Measurements from ENCODE around the gene CDV3. TPM values are rescaled to one million over a fixed set of nuclear protein-coding genes. Genes with fewer than 3 reads are reported as not detected.
A peak's percentile ranks its signal among the peaks of the same experiment; 100 is the strongest.
"Not testable (repeated sequence)": the region's sequence is repeated elsewhere in the genome, so short reads cannot be mapped to it uniquely, and the experiment has no call there.

The CDV3 gene
- 100 to 1,000 TPM; 193 to 263 TPM for total RNA-seq

GRCh38 chr3:133573629-133574194 is at the start of gene CDV3:
Gene CDV3 (plus strand): TSS chr3:133573686. CDS start chr3:133574045, 359 bp downstream.
- peak within 1 kb of the TSS; percentile 85 for H3K4me3 Mint-ChIP-seq
- peaks cover 40% of the 10 kb centered on the region for H3K36me3 Mint-ChIP-seq
- DNase-seq = no peak
- CTCF ChIA-PET = interaction anchor here (0.6 to 8.9 kb wide), 13 partner anchors 15 to 900 kb away, joined by 3 to 100 read pairs (median 5); no protein-coding TSS in a partner anchor
- H3K27me3 Mint-ChIP-seq = no peaks in the 10 kb centered on the region
- H3K27ac Mint-ChIP-seq = peak within 1 kb of the TSS; percentile 100
- peaks cover 49% of the 10 kb centered on the region for H3K4me1 Mint-ChIP-seq
- no peaks in the 10 kb centered on the region for H3K9me3 Mint-ChIP-seq (ENCODE audit: low read depth)
- ATAC-seq = peak; percentile 31

- H3K4me1 Mint-ChIP-seq; DNase-seq; H3K27me3 Mint-ChIP-seq; H3K27ac Mint-ChIP-seq; CTCF ChIA-PET; H3K9me3 Mint-ChIP-seq (ENCODE audit: low read depth); H3K4me3 Mint-ChIP-seq; H3K36me3 Mint-ChIP-seq; ATAC-seq: not testable (repeated sequence)
These were observed 49.7 kb upstream of the CDV3 start for GRCh38 chr3:133523758-133524157.

GRCh38 chr3:133525435-133525834 is 48.1 kb upstream of the CDV3 start:
- no peaks in the 10 kb centered on the region for H3K36me3 Mint-ChIP-seq
- peaks cover 2% of the 10 kb centered on the region for H3K4me1 Mint-ChIP-seq
- CTCF ChIA-PET = interaction anchor here (0.6 kb wide), 1 partner anchor 948 kb away, joined by 3 read pairs; no protein-coding TSS in a partner anchor
- ATAC-seq (no peak), DNase-seq (no peak)
- H3K4me3 Mint-ChIP-seq = no peak overlapping the region
- H3K27me3 Mint-ChIP-seq = no peaks in the 10 kb centered on the region
- no peaks in the 10 kb centered on the region for H3K9me3 Mint-ChIP-seq (ENCODE audit: low read depth)
- no peak overlapping the region for H3K27ac Mint-ChIP-seq

- Mint-ChIP-seq H3K36me3 (no peaks in the 10 kb centered on the region), H3K9me3 (ENCODE audit: low read depth) (no peaks in the 10 kb centered on the region), H3K4me1 (peaks cover 2% of the 10 kb centered on the region), H3K27me3 (no peaks in the 10 kb centered on the region), H3K27ac (no peak overlapping the region), H3K4me3 (no peak overlapping the region)
- DNase-seq (no peak), ATAC-seq (no peak)
- CTCF ChIA-PET = no interaction called here
These were observed 46.3 kb upstream of the CDV3 start for GRCh38 chr3:133527081-133527715.

- CTCF ChIA-PET = no interaction called here
- DNase-seq (no peak), ATAC-seq (no peak)
- Mint-ChIP-seq H3K27me3 (no peaks in the 10 kb centered on the region), H3K9me3 (ENCODE audit: low read depth) (no peaks in the 10 kb centered on the region), H3K36me3 (no peaks in the 10 kb centered on the region), H3K4me1 (peaks cover 2% of the 10 kb centered on the region), H3K27ac (no peak overlapping the region), H3K4me3 (no peak overlapping the region)
These were observed 43.7 kb upstream of the CDV3 start for GRCh38 chr3:133529809-133530208.

GRCh38 chr3:133531981-133532380 is 41.5 kb upstream of the CDV3 start:
- Mint-ChIP-seq H3K9me3 (ENCODE audit: low read depth) (no peaks in the 10 kb centered on the region), H3K36me3 (no peaks in the 10 kb centered on the region), H3K27me3 (no peaks in the 10 kb centered on the region), H3K4me3 (no peak overlapping the region), H3K4me1 (peaks cover 2% of the 10 kb centered on the region), H3K27ac (no peak overlapping the region)
- no peak for DNase-seq
- CTCF ChIA-PET = no interaction called here
- ATAC-seq = no peak

GRCh38 chr3:133532951-133533350 is 40.5 kb upstream of the CDV3 start:
- CTCF ChIA-PET = no interaction called here
- no peaks in the 10 kb centered on the region for H3K27me3 Mint-ChIP-seq

GRCh38 chr3:133535971-133536881 is 37.3 kb upstream of the CDV3 start:
- H3K36me3 Mint-ChIP-seq = no peaks in the 10 kb centered on the region
- no peak overlapping the region for H3K4me3 Mint-ChIP-seq
- H3K9me3 Mint-ChIP-seq (ENCODE audit: low read depth) = no peaks in the 10 kb centered on the region
- CTCF ChIA-PET = no interaction called here
- H3K4me1 Mint-ChIP-seq = peaks cover 4% of the 10 kb centered on the region
- DNase-seq (no peak), ATAC-seq (no peak)
- H3K27ac Mint-ChIP-seq = no peak overlapping the region
- H3K27me3 Mint-ChIP-seq = no peaks in the 10 kb centered on the region

More at GRCh38 chr3:133532951-133533350, 40.5 kb upstream of the CDV3 start:
- Mint-ChIP-seq H3K27ac (no peak overlapping the region), H3K4me3 (no peak overlapping the region), H3K9me3 (ENCODE audit: low read depth) (no peaks in the 10 kb centered on the region), H3K4me1 (no peaks in the 10 kb centered on the region), H3K36me3 (no peaks in the 10 kb centered on the region)
- no peak for DNase-seq
- no peak for ATAC-seq

GRCh38 chr3:133537131-133537530 is 36.4 kb upstream of the CDV3 start:
- ATAC-seq; H3K9me3 Mint-ChIP-seq (ENCODE audit: low read depth); H3K27ac Mint-ChIP-seq; H3K27me3 Mint-ChIP-seq; DNase-seq; CTCF ChIA-PET; H3K4me3 Mint-ChIP-seq; H3K4me1 Mint-ChIP-seq; H3K36me3 Mint-ChIP-seq: not testable (repeated sequence)

GRCh38 chr3:133538154-133538553 is 35.3 kb upstream of the CDV3 start:
- DNase-seq = no peak
- Mint-ChIP-seq H3K27ac (no peak overlapping the region), H3K36me3 (no peaks in the 10 kb centered on the region), H3K4me1 (peaks cover 5% of the 10 kb centered on the region), H3K27me3 (no peaks in the 10 kb centered on the region), H3K4me3 (no peak overlapping the region), H3K9me3 (ENCODE audit: low read depth) (no peaks in the 10 kb centered on the region)
- CTCF ChIA-PET = interaction anchor here (1.1 kb wide), 1 partner anchor 51 kb away, joined by 3 read pairs; no protein-coding TSS in a partner anchor
- ATAC-seq = no peak

GRCh38 chr3:133540896-133541674 is 32.4 kb upstream of the CDV3 start:
- DNase-seq (no peak), ATAC-seq (no peak)
- Mint-ChIP-seq H3K4me3 (no peak overlapping the region), H3K4me1 (peaks cover 5% of the 10 kb centered on the region), H3K9me3 (ENCODE audit: low read depth) (no peaks in the 10 kb centered on the region), H3K36me3 (no peaks in the 10 kb centered on the region), H3K27me3 (no peaks in the 10 kb centered on the region), H3K27ac (no peak overlapping the region)
- CTCF ChIA-PET = no interaction called here

GRCh38 chr3:133542871-133543270 is 30.6 kb upstream of the CDV3 start:
- peaks cover 5% of the 10 kb centered on the region for H3K4me1 Mint-ChIP-seq

GRCh38 chr3:133544983-133545382 is 28.5 kb upstream of the CDV3 start:
- CTCF ChIA-PET; H3K9me3 Mint-ChIP-seq (ENCODE audit: low read depth); H3K4me1 Mint-ChIP-seq; ATAC-seq; H3K27ac Mint-ChIP-seq; H3K27me3 Mint-ChIP-seq; H3K36me3 Mint-ChIP-seq; DNase-seq; H3K4me3 Mint-ChIP-seq: not testable (repeated sequence)

More at GRCh38 chr3:133542871-133543270, 30.6 kb upstream of the CDV3 start:
- Mint-ChIP-seq H3K27ac (no peak overlapping the region), H3K36me3 (no peaks in the 10 kb centered on the region), H3K27me3 (no peaks in the 10 kb centered on the region), H3K9me3 (ENCODE audit: low read depth) (no peaks in the 10 kb centered on the region), H3K4me3 (no peak overlapping the region)
- ATAC-seq = no peak
- CTCF ChIA-PET = no interaction called here
- DNase-seq = no peak

Measured in activated CD8-positive, alpha-beta memory T cell treated with anti-CD3 and anti-CD28 coated beads, Interleukin-2, amount 10 ng/mL, durations not matched to agents 7 days and 5 days (primary cell).